Cardiac septum (tissue), 1 donor: ENCODE measurements around the gene GCLM. TPM values are rescaled to one million over a fixed set of nuclear protein-coding genes. Genes with fewer than 3 reads are reported as not detected.
"Not testable (repeated sequence)": the region's sequence is repeated elsewhere in the genome, so short reads cannot be mapped to it uniquely, and the experiment has no call there.

ENCODE experiments used
- DNase-seq: peaks from one replicate; pipeline ENCODE4 v3.0.0-alpha.2; 2020; ENCODE audit warnings: low spot score
- intact Hi-C: fragments of 100-400 bp; cut with DNase I; formaldehyde crosslinking; loops from one replicate; pipeline ENCODE4 v1.14.0; 2022
- long read RNA-seq: library from polyadenylated mRNA; unstranded; transcript quantifications from one replicate; pipeline ENCODE4 v2.0.0, GENCODE V29; 2021
- total RNA-seq: library from RNA; stranded (reverse); fragmentation: NEBNext Ultra II Directional; extraction: Animal tissue kit (Norgen Biotek cat#: 25700); gene quantifications from one replicate; pipeline ENCODE4 v1.2.1, GENCODE V29; 2021
- donor health status: DM: no; HTN: no; CAD: no.

GCLM gene, protein sequence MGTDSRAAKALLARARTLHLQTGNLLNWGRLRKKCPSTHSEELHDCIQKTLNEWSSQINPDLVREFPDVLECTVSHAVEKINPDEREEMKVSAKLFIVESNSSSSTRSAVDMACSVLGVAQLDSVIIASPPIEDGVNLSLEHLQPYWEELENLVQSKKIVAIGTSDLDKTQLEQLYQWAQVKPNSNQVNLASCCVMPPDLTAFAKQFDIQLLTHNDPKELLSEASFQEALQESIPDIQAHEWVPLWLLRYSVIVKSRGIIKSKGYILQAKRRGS
- 10.5 TPM for total RNA-seq
- long read RNA-seq, full-length matches to known transcripts = 35 of 42 reads
- long read RNA-seq, partial matches to known transcripts = 1 of 42 reads
- long read RNA-seq, other reads (novel, unspliced or antisense) = 6 of 42 reads

GRCh38 chr1:93909146-93910050 lies at the start of gene GCLM:
TSS of gene GCLM (minus strand) at chr1:93909430. CDS start at chr1:93909163, 267 bp downstream.
- intact Hi-C loops = loop anchor here (5.0 kb wide), 1 partner anchor 62 kb away; no protein-coding TSS in a partner anchor
- DNase-seq = peak; percentile 97

DNA sequence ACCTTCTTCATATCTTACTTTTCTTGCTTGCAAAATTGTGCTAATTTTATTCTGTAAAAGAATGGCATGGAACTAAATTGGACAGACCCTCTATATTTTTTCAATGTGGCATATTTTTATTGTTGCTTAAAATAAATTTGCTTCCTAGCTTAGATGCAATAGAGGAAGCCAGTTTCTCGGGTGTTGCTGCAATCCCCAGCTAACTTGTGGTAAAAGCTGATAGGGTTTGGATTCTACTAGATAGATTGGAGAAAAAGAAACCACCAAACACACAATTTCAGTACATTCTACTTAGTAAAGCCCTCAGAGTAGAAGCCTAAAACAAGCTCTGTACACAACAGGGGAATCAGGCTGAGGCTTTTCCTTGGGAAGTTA lies 49.5 kb upstream of the GCLM start:
- DNase-seq = no peak
- intact Hi-C loops = no loop called here

DNA sequence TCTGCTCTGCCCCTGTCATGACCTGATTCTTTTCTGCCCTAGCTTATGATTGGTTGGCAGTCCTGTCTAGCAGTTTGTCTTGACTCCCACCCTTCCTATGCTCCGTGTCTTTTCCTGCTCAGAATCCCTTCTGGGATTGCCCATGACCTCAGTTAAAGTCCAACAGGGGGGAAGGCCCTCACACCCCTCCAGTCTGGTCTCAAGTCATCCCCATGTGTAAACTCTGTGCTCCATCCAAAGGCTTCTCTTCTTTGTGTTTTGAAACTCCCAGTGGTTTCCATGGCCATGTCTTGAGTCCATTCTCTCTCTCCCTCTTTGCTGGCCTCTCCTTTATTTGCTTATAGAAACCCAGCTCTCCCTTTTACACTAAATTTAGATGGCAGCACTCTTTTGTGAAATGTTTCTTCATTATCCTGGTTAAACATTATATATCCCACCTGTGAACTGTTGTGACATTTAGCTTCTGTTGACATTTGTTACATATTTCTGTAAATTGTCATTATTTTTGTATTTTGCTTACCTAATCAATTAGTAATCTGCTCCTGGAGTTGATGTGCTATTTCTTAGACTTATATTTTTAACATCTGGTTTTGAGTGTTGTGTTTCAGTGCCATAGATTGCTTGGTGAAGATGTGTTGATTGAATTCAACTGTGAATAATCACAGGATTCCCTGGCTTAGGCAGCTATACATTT lies 48.9 kb upstream of the GCLM start:
- no peak for DNase-seq
- intact Hi-C loops = no loop called here

GRCh38 chr1:93955765-93956164 lies 46.5 kb upstream of the GCLM start:
- DNase-seq = no peak
- intact Hi-C loops = no loop called here

DNA sequence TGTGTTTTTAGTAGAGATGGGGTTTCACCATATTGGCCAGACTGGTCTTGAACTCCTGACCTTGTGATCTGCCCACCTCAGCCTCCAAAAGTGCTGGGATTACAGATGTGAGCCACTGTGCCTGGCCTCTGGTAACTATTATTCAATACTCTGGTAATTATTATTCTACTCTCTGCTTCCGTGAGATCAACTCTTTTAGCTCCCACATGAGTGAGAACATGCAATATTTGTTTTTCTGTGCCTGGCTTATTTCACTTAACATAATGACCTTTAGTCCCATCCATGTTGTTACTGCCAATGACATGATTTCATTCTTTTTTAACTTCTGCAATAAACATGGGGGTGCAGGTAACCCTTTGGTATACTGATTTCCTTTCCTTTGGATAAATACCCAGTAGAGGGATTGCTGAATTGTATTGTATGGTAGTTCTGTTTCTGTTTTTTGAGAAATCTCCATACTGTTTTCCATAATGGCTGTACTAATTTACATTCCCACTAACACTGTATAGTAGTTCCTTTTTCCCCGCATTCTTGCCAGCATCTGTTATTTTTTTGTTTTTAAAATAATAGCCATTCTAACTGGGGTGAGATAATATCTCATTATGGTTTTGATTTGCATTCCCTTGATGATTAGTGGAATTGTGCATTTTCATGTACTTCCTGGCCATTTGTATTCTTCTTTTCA lies 37.9 kb upstream of the GCLM start:
- DNase-seq, intact Hi-C loops: not testable (repeated sequence)

- intact Hi-C loops = no loop called here
- DNase-seq = no peak
Observed at GRCh38 chr1:93938461-93939145, 29.4 kb upstream of the GCLM start.

DNA sequence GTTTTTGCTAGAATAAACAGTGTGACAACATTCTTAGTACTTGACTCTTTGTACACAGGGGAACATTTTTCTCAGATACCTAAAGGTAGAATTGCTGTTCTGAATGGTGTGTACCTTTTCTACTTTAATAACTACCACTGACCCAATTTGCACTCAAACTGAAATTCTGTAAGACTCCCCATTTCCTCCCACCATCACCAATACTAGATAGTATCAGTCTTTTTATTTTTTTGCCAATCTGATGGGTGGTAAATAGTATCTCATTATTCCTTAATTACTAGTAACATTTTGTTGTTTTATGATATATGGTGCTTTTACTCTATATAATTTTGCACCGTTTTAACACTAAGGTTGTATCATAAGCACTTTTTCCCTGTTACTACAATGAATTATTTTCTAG lies 28.8 kb upstream of the GCLM start:
- no peak for DNase-seq
- intact Hi-C loops = no loop called here

GRCh38 chr1:93925206-93925605 lies 16.0 kb upstream of the GCLM start:
- intact Hi-C loops = no loop called here
- DNase-seq = no peak

GRCh38 chr1:93919780-93920179 lies 10.6 kb upstream of the GCLM start:
- no peak for DNase-seq
- intact Hi-C loops = no loop called here

GRCh38 chr1:93917302-93917701 lies 8.1 kb upstream of the GCLM start:
- intact Hi-C loops = no loop called here
- DNase-seq = no peak

- intact Hi-C loops, DNase-seq: not testable (repeated sequence)
Observed at GRCh38 chr1:93910880-93911279, 1.6 kb upstream of the GCLM start.

DNA sequence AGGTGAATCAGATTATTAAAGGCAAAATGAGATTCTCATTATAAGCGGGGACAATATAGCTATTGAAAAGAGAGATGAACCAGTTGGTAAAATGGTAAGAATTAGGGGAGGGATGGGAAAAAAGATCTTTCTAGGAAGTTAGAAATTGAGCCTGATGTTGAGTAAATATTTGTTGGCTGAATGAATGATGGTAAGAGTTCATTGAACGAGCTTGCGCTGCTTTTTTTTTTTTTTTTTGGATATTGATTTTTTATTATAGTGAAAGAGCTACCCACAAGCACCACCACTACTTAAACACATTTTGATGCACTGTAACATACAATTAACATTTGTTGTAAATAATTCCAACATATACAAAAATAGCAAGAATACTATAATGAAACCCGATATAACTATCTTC lies 1.1 kb upstream of the GCLM start:
- intact Hi-C loops = no loop called here

GRCh38 chr1:93908394-93909145 lies 660 bp downstream of the GCLM start:
- DNase-seq = peak; percentile 79
- intact Hi-C loops = loop anchor here (5.0 kb wide), 1 partner anchor 61 kb away; no protein-coding TSS in a partner anchor

More for the DNA sequence above, 1.1 kb upstream of the GCLM start:
- DNase-seq = no peak

- no peak for DNase-seq
- intact Hi-C loops = loop anchor here (5.0 kb wide), 1 partner anchor 60 kb away; no protein-coding TSS in a partner anchor
Observed at GRCh38 chr1:93907718-93908117, 1.5 kb downstream of the GCLM start.

DNA sequence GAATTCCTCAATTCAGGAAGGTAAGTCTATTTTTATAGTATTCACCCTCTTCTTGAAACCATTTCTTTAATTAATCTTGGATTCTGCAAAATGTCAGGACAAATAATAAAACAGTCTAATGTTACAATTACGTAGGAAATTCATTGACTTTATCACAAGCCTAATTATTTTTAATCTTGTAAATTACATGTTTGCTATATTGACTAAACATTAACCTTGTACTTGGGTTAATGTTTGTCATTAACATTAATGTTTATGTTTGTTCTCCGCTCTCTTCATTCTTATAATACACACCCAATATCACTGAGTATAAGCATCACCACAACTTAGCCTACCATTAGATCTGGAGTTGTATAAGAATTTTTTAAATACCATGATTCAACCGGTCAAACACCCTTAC lies 2.8 kb downstream of the GCLM start:
- DNase-seq = no peak
- intact Hi-C loops = loop anchor here (5.0 kb wide), 1 partner anchor 59 kb away; no protein-coding TSS in a partner anchor

- intact Hi-C loops = loop anchor here (5.0 kb wide), 1 partner anchor 58 kb away; no protein-coding TSS in a partner anchor
- no peak for DNase-seq
Observed at GRCh38 chr1:93905734-93906133, 3.5 kb downstream of the GCLM start.

GRCh38 chr1:93905051-93905450 lies 4.2 kb downstream of the GCLM start:
- no peak for DNase-seq
- intact Hi-C loops = loop anchor here (5.0 kb wide), 1 partner anchor 58 kb away; no protein-coding TSS in a partner anchor

GRCh38 chr1:93904228-93904627 lies 5.0 kb downstream of the GCLM start:
- no peak for DNase-seq
- intact Hi-C loops = no loop called here
